Stomach (tissue), 4 donors: ENCODE results near the gene PTBP3.

Experiments used
- EP300 ChIP-seq: sonication (generic); formaldehyde crosslinking; IDR thresholded peaks from one replicate; pipeline ENCODE4 v1.6.1; 2017; ENCODE audit warnings: antibody characterized with exemption
- POLR2A ChIP-seq, 4 donors: fragments of 450-650 bp; IDR thresholded peaks; one replicate each; pipeline ENCODE4 v1.6.1; 2016; ENCODE audit warnings: antibody characterized with exemption in 4 of 4, control low read depth in 2 of 4, mild to moderate bottlenecking in 1 of 4, moderate library complexity in 1 of 4
- POLR2AphosphoS5 ChIP-seq, 3 donors: sonication (generic); formaldehyde crosslinking; IDR thresholded peaks; one replicate each; pipeline ENCODE4 v1.6.1; 2016; ENCODE audit warnings: antibody characterized with exemption in 3 of 3
- TF ChIP-seq, protein P1 (sequence below), 7 experiments: fragments of 450-650 bp in 4 of 7; fragments of 200-600 bp in 3 of 7; sonication (generic) in 3 of 7; IDR thresholded peaks; one replicate each; pipeline ENCODE4 v1.5.1; 2016 to 2019; ENCODE audit warnings: antibody characterized with exemption in 7 of 7, control low read depth in 2 of 7, mild to moderate bottlenecking in 1 of 7

DNA sequence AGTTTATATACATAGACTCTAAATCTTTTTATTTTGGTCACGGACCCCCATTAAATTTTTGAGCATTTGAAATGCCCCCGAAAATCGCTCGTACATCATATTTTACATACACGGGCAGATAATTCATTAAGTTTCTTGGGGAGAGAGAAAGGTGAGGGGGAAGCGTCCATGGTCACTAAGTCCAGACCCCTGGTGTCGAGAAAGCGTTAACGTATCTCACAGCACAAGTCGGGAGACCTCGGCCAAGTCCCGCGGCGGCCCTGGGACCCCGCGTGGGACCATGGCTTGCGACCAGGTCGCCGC, 794 bp downstream of the PTBP3 start:
- TF ChIP-seq, protein P1, sequence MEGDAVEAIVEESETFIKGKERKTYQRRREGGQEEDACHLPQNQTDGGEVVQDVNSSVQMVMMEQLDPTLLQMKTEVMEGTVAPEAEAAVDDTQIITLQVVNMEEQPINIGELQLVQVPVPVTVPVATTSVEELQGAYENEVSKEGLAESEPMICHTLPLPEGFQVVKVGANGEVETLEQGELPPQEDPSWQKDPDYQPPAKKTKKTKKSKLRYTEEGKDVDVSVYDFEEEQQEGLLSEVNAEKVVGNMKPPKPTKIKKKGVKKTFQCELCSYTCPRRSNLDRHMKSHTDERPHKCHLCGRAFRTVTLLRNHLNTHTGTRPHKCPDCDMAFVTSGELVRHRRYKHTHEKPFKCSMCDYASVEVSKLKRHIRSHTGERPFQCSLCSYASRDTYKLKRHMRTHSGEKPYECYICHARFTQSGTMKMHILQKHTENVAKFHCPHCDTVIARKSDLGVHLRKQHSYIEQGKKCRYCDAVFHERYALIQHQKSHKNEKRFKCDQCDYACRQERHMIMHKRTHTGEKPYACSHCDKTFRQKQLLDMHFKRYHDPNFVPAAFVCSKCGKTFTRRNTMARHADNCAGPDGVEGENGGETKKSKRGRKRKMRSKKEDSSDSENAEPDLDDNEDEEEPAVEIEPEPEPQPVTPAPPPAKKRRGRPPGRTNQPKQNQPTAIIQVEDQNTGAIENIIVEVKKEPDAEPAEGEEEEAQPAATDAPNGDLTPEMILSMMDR (IDR thresholded peaks at IDR 0.05): no peak
- TF ChIP-seq POLR2AphosphoS5 (IDR thresholded peaks at IDR 0.05): no peak
- TF ChIP-seq POLR2A (IDR thresholded peaks at IDR 0.05): no peak
- TF ChIP-seq EP300: no peak
